HepG2 (cell line): ENCODE data around the gene ALDH3B2. TPM values are rescaled to one million over a fixed set of nuclear protein-coding genes. Genes with fewer than 3 reads are reported as not detected.

Experiments used
- ATAC-seq: fragments of 200-7000 bp; cut with Tn5 transposase; 3 replicates; pipeline ENCODE4 v1.9.1; 2020; ENCODE audit warnings: mild to moderate bottlenecking, moderate library complexity
- BruUV-seq: library from RNA; stranded (reverse); fragments of 400-500 nt; replicated peaks from 2 replicates; lab custom pipeline; 2021; lab: Mats Ljungman, UMichigan
- CTCF ChIA-PET: fragments of 300-600 bp; formaldehyde crosslinking; extraction: SDS; loops from one replicate; lab custom pipeline; 2021; ENCODE audit warnings: low total read pairs, inconsistent platforms, low intra/inter-chr PET ratio; lab: Yijun Ruan, JAX
- POLR2A ChIA-PET: fragments of 350-600 bp; sonication (Branson Sonifier 250); formaldehyde crosslinking; loops from one replicate; lab custom pipeline; 2020; ENCODE audit warnings: antibody characterized with exemption, inconsistent platforms; lab: Yijun Ruan, JAX
- DNase-seq: peaks from one replicate; pipeline ENCODE4 v3.0.0-alpha.2; 2015; ENCODE audit warnings: low spot score
- FAIRE-seq: peaks from 3 replicates; lab custom pipeline; 2011; peaks lifted over from hg19 to GRCh38; lab: Jason Lieb, UNC
- H2AFZ ChIP-seq: one replicate; pipeline ENCODE4 v1.6.1; 2011; ENCODE audit warnings: low read length, inconsistent platforms
- H3K27ac ChIP-seq: fragments of 300-600 bp; 3 replicates; pipeline ENCODE4 v1.8.0; 2011; ENCODE audit warnings: mixed run types, mild to moderate bottlenecking, mixed read lengths, low read length, inconsistent platforms; ENCODE audit not compliant: insufficient read depth; ENCODE audit errors: extremely low read length
- H3K27me3 ChIP-seq, 2 experiments: fragments of 200-600 bp in 1 of 2; 2 replicates in 1 of 2; 3 replicates in 1 of 2; pipeline versions ENCODE4 v1.6.0 to v1.8.0; 2011; ENCODE audit warnings: low read length in 2 of 2, mild to moderate bottlenecking in 2 of 2, moderate library complexity in 2 of 2, inconsistent platforms in 1 of 2; ENCODE audit not compliant: insufficient read depth in 2 of 2, control insufficient read depth in 1 of 2
- H3K36me3 ChIP-seq, 2 experiments: fragments of 200-600 bp in 1 of 2; replicated peaks in 1 of 2; 2 replicates in 1 of 2; 3 replicates in 1 of 2; pipeline versions ENCODE4 v1.5.1 to v1.8.0; 2011; ENCODE audit warnings: low read length in 2 of 2, inconsistent platforms in 1 of 2; ENCODE audit not compliant: insufficient read depth in 2 of 2, control insufficient read depth in 1 of 2
- H3K4me1 ChIP-seq: 2 replicates; pipeline ENCODE4 v1.5.1; 2012; ENCODE audit warnings: low read length, inconsistent platforms; ENCODE audit not compliant: insufficient read depth
- H3K4me2 ChIP-seq: 2 replicates; pipeline ENCODE4 v1.6.0; 2011; ENCODE audit warnings: low read depth, low read length, inconsistent platforms
- H3K4me3 ChIP-seq, 3 experiments: fragments of 200-600 bp in 1 of 3; sonication (generic), shearing (Covaris generic) in 1 of 3; replicated peaks in 1 of 3; 2 replicates each; pipeline ENCODE4 v1.5.1; 2011 to 2016; ENCODE audit warnings: low read length in 3 of 3, inconsistent platforms in 2 of 3, low read depth in 2 of 3, mild to moderate bottlenecking in 2 of 3, control low read depth in 1 of 3, mixed read lengths in 1 of 3; ENCODE audit not compliant: insufficient read depth in 1 of 3
- H3K79me2 ChIP-seq: one replicate; pipeline ENCODE4 v1.6.1; 2011; ENCODE audit warnings: low read length, inconsistent platforms; ENCODE audit not compliant: insufficient read depth
- H3K9ac ChIP-seq: 2 replicates; pipeline ENCODE4 v1.6.0; 2011; ENCODE audit warnings: mild to moderate bottlenecking, low read depth, low read length, inconsistent platforms; ENCODE audit not compliant: insufficient read depth
- H3K9me3 ChIP-seq: 2 replicates; pipeline ENCODE4 v1.5.1; 2012; ENCODE audit warnings: mild to moderate bottlenecking, low read length
- H4K20me1 ChIP-seq: 2 replicates; pipeline ENCODE4 v1.6.0; 2011; ENCODE audit warnings: inconsistent platforms, mild to moderate bottlenecking, low read length, moderate library complexity; ENCODE audit not compliant: insufficient read depth
- AKAP8 ChIP-seq: sonication (generic); formaldehyde crosslinking; IDR thresholded peaks from 2 replicates; pipeline ENCODE4 v1.5.1; 2020; ENCODE audit warnings: mild to moderate bottlenecking, missing genetic modification reagents
- BHLHE40 ChIP-seq: IDR thresholded peaks from 2 replicates; pipeline ENCODE4 v1.6.1; 2011; ENCODE audit warnings: low read length, improper control_type of control experiment
- ELF3 ChIP-seq: IDR thresholded peaks from 2 replicates; pipeline ENCODE4 v1.6.1; 2016; ENCODE audit warnings: missing genetic modification reagents, missing compliant biosample characterization
- GATAD1 ChIP-seq: IDR thresholded peaks from 2 replicates; pipeline ENCODE4 v1.6.1; 2016; ENCODE audit warnings: missing genetic modification reagents, missing compliant biosample characterization
- MED8 ChIP-seq: sonication (generic); formaldehyde crosslinking; IDR thresholded peaks from 2 replicates; pipeline ENCODE4 v1.8.1; 2023; ENCODE audit warnings: mild to moderate bottlenecking, missing genetic modification reagents; ENCODE audit not compliant: insufficient replicate concordance
- NR2F1 ChIP-seq, 2 experiments: fragments of 450-650 bp in 1 of 2; formaldehyde crosslinking in 1 of 2; IDR thresholded peaks; 2 replicates each; pipeline versions ENCODE4 v1.5.0 to v1.6.1; 2016 to 2020; ENCODE audit warnings: mild to moderate bottlenecking in 1 of 2, missing compliant biosample characterization in 1 of 2, missing genetic modification reagents in 1 of 2, moderate library complexity in 1 of 2
- ZNF101 ChIP-seq: sonication (generic); formaldehyde crosslinking; IDR thresholded peaks from 2 replicates; pipeline ENCODE4 v1.4.0; 2020; ENCODE audit warnings: mild to moderate bottlenecking, low read depth, missing genetic modification reagents, borderline replicate concordance
- ZNF329 ChIP-seq: sonication (generic); formaldehyde crosslinking; IDR thresholded peaks from 2 replicates; pipeline ENCODE4 v1.9.0; 2021; ENCODE audit warnings: low read depth, mild to moderate bottlenecking, missing genetic modification reagents
- ZNF550 ChIP-seq: sonication (generic); formaldehyde crosslinking; IDR thresholded peaks from 2 replicates; pipeline ENCODE4 v1.4.0; 2020; ENCODE audit warnings: mild to moderate bottlenecking, missing genetic modification reagents, borderline replicate concordance
- WGBS: methylation state at CpG from one replicate; pipeline ENCODE4 v1.1.6; 2017; ENCODE audit warnings: low lambda C conversion rate; 5-methylcytosine and 5-hydroxymethylcytosine counted together
- in situ Hi-C: cut with HindIII; loops from 2 replicates; pipeline ENCODE4 v1.10.0; 2017; ENCODE audit warnings: low pct_unique_long_range_greater_than_20kb; ENCODE audit not compliant: extremely low pct_ligation_motif_present
- intact Hi-C: fragments of 100-400 bp; cut with micrococcal nuclease; formaldehyde crosslinking; loops from one replicate; pipeline ENCODE4 v1.10.0; 2022; ENCODE audit not compliant: unreplicated experiment
- polyA plus RNA-seq, 8 experiments: library from polyadenylated mRNA; depleted of rRNA in 3 of 8; stranded (reverse) in 7 of 8; unstranded in 1 of 8; fragments of >200 nt; fragmentation: Illumina TruSeq in 4 of 8; extraction: Trizol in 4 of 8; gene quantifications; 2 replicates each; pipeline versions ENCODE4 v1.2.1 to v1.2.3, GENCODE V29; 2011 to 2016; ENCODE audit warnings: low read depth in 4 of 8, missing spikeins in 1 of 8, mixed read lengths in 1 of 8; ENCODE audit not compliant: insufficient read depth in 1 of 8
- total RNA-seq, 5 experiments: library from RNA; depleted of rRNA; stranded (reverse); fragments of >200 nt; fragmentation: Illumina TruSeq; extraction: Trizol; gene quantifications; 2 replicates each; pipeline ENCODE4 v1.2.3, GENCODE V29; 2016; ENCODE audit warnings: low read depth in 1 of 5
- TF ChIP-seq, protein P1 (sequence below): sonication (generic); formaldehyde crosslinking; IDR thresholded peaks from 2 replicates; pipeline ENCODE4 v1.5.1; 2020; ENCODE audit warnings: mild to moderate bottlenecking, missing genetic modification reagents, moderate library complexity
- TF ChIP-seq, protein P2 (sequence below): sonication (generic); formaldehyde crosslinking; IDR thresholded peaks from 2 replicates; pipeline ENCODE4 v1.4.0; 2020; ENCODE audit warnings: mild to moderate bottlenecking, missing genetic modification reagents
- TF ChIP-seq, protein P3 (sequence below): sonication (generic); formaldehyde crosslinking; IDR thresholded peaks from 2 replicates; pipeline ENCODE4 v1.4.0; 2020; ENCODE audit warnings: missing genetic modification reagents

Gene ALDH3B2
- total and polyA plus RNA-seq, 2 of the 13 experiments (the other 11 are each of a cell fraction or from before 2014, with no cell fraction given) = not detected

DNA sequence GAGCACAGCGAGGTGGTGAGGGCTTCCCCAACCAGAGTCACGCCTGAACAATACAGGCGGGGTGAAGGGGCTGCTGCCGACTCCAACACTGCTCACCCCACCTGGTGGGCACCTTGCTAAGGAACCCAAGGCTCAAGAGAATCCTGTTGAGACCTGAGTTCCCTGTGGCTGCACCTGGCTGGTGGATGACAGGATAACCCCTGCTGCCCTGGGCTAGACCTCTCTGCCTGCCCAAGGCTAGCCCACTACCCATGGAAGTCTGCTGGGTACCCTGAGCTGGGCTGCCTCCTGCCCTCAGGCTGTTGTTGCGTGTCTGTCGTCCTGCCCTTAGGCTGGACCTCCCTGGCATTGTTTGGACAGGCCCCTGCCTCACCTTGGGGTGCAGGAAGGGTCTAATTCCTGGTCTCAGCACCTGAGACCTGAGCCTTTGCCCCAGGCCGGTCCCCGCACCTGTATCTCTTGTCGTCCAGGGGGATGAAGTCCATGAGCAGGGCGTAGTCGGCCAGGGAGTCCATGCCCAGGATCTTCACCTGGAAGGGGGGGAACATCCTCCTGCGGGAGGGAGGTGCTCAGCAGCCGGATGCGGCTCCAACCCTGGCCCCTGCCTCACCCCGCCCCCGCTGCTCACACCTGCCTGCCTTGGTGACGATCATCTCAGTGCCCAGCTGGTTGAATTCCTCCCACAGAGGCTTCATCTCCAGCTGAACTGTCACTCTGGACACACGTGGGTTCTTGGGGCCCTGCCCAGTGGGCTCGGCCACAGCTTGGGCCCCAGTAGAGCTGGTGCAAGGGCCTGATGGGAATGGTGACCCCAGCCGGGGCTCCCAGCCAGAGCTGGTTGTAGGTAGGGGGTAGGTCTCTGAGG lies 39.8 kb downstream of the ALDH3B2 start (continued):
- peak; percentile 0; the same call in 1 of the 2 replicates for TF ChIP-seq AKAP8 (CRISPR knock-in tag)
- TF ChIP-seq, protein P1, sequence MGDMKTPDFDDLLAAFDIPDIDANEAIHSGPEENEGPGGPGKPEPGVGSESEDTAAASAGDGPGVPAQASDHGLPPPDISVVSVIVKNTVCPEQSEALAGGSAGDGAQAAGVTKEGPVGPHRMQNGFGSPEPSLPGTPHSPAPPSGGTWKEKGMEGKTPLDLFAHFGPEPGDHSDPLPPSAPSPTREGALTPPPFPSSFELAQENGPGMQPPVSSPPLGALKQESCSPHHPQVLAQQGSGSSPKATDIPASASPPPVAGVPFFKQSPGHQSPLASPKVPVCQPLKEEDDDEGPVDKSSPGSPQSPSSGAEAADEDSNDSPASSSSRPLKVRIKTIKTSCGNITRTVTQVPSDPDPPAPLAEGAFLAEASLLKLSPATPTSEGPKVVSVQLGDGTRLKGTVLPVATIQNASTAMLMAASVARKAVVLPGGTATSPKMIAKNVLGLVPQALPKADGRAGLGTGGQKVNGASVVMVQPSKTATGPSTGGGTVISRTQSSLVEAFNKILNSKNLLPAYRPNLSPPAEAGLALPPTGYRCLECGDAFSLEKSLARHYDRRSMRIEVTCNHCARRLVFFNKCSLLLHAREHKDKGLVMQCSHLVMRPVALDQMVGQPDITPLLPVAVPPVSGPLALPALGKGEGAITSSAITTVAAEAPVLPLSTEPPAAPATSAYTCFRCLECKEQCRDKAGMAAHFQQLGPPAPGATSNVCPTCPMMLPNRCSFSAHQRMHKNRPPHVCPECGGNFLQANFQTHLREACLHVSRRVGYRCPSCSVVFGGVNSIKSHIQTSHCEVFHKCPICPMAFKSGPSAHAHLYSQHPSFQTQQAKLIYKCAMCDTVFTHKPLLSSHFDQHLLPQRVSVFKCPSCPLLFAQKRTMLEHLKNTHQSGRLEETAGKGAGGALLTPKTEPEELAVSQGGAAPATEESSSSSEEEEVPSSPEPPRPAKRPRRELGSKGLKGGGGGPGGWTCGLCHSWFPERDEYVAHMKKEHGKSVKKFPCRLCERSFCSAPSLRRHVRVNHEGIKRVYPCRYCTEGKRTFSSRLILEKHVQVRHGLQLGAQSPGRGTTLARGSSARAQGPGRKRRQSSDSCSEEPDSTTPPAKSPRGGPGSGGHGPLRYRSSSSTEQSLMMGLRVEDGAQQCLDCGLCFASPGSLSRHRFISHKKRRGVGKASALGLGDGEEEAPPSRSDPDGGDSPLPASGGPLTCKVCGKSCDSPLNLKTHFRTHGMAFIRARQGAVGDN (CRISPR knock-in tag) = no peak
- TF ChIP-seq MED8 (CRISPR knock-in tag) = peak; percentile 37
- TF ChIP-seq, protein P2, sequence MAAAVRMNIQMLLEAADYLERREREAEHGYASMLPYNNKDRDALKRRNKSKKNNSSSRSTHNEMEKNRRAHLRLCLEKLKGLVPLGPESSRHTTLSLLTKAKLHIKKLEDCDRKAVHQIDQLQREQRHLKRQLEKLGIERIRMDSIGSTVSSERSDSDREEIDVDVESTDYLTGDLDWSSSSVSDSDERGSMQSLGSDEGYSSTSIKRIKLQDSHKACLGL (CRISPR knock-in tag) = 0 out of 2 replicates have a peak, but pooled peaks have one; percentile 32

DNA sequence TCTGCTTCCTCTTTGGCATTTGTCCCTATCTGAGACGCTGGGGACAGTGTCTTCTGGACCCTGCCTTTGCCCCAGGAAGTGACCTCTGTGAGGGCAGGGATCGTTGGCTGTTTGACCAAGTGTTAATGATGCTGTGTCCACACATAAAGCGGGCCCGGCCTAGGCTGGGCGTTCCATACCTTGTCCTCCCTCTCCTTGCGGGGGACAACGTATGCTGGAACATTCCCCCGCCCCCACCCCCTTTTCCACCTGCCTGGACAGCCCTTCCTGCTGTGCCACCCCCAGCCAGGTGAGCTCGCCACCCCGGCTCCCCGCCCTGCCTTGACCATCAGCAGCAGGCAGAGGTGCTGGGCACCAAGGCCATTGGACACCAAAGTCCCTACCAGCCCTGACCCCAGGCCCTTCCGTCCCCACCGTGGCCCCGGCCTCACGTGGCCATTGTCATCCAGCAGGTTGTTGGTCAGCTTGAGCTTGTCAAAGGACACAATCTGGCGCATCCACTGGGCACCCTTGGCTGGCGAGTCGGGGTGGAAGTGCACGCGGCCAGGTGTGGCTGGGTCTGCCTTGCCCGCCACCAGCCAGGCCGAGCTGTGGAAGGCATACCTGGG lies 40.6 kb downstream of the ALDH3B2 start:
- FAIRE-seq = no peak
- H3K4me1 ChIP-seq = peaks cover 56% of the 10 kb centered on the region
- ChIA-PET CTCF (interaction anchor here (1.5 kb wide), 1 partner anchor 25 kb away, joined by 4 read pairs; no protein-coding TSS in a partner anchor), POLR2A (interaction anchor here (2.4 kb wide), 1 partner anchor 17 kb away, joined by 17 read pairs; the partner anchor contains the start of gene ACY3)
- no peak for DNase-seq
- 32% methylated on average over 17 of the region's 22 CpGs for WGBS
- no peaks in the 10 kb centered on the region for H3K79me2 ChIP-seq
- no peaks in the 10 kb centered on the region for H3K9me3 ChIP-seq
- no peak overlapping the region for H2AFZ ChIP-seq
- ATAC-seq = no peak
- intact Hi-C loops = no loop called here
- no peak overlapping the region for H3K9ac ChIP-seq
- peak overlapping the region in 1 of 3 experiments; percentile 18; a peak in 1 of 6 replicates for H3K4me3 ChIP-seq
- H3K36me3 ChIP-seq = no peaks in the 10 kb centered on the region
- in situ Hi-C loops = no loop called here
- H3K4me2 ChIP-seq = 0 out of 2 replicates have a peak overlapping the region, but pooled peaks have one; percentile 83
- H3K27ac ChIP-seq = no peak overlapping the region
- no TSS peak for BruUV-seq
- peaks cover 0 to 3% of the 10 kb centered on the region in 2 experiments; a peak in 3 of 5 replicates for H3K27me3 ChIP-seq
- H4K20me1 ChIP-seq = no peaks in the 10 kb centered on the region
- TF ChIP-seq GATAD1 (CRISPR knock-in tag) = 0 out of 2 replicates have a peak, but pooled peaks have one; percentile 2
- no peak for TF ChIP-seq ZNF101
- no peak for TF ChIP-seq ZNF550 (CRISPR knock-in tag)
- peak; percentile 46; the same call in 1 of the 2 replicates for TF ChIP-seq BHLHE40
- TF ChIP-seq, protein P3, sequence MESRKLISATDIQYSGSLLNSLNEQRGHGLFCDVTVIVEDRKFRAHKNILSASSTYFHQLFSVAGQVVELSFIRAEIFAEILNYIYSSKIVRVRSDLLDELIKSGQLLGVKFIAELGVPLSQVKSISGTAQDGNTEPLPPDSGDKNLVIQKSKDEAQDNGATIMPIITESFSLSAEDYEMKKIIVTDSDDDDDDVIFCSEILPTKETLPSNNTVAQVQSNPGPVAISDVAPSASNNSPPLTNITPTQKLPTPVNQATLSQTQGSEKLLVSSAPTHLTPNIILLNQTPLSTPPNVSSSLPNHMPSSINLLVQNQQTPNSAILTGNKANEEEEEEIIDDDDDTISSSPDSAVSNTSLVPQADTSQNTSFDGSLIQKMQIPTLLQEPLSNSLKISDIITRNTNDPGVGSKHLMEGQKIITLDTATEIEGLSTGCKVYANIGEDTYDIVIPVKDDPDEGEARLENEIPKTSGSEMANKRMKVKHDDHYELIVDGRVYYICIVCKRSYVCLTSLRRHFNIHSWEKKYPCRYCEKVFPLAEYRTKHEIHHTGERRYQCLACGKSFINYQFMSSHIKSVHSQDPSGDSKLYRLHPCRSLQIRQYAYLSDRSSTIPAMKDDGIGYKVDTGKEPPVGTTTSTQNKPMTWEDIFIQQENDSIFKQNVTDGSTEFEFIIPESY (CRISPR knock-in tag) = peak; percentile 81
- no peak for TF ChIP-seq ZNF329 (CRISPR knock-in tag)
- TF ChIP-seq NR2F1 (CRISPR knock-in tag; IDR thresholded peaks at IDR 0.05) = peak in 1 of 2 experiments; percentile 43; a peak in 1 of 4 replicates
- TF ChIP-seq ELF3 (CRISPR knock-in tag) = peak; percentile 44; the same call in 1 of the 2 replicates
